ENCODE data around the gene UGT1A10.

UGT1A10 gene

DNA sequence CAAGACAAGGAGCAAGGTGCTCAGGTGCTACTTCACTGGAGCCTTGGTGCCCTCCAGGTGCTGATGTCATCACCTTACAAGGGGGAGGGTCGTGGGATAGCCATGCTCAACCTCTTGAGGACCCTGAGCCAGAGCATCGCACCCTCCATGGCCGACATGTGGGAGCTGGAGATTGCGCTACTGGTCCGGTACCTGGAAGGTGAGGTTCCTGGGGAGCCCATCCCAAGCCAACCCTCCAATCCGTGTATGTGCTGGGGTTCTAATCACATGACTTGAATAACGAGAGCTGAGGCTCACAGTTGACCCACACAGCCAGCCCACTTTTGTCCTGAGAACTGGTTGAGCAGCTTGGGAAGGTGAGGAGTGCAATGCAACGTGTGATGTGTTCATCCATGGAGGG, 167.7 kb downstream of the UGT1A10 start:
- Mint-ChIP-seq H3K9me3 (peaks cover 5% of the 10 kb centered on the region), H3K4me1 (no peaks in the 10 kb centered on the region), H3K4me3 (no peak overlapping the region), H3K27me3 (ENCODE audit: low read depth, poor library complexity) (peaks cover 24% of the 10 kb centered on the region), H3K36me3 (ENCODE audit: low read depth) (no peaks in the 10 kb centered on the region), H3K27ac (no peak overlapping the region)
- no peak for DNase-seq
- TF ChIP-seq, protein P1, sequence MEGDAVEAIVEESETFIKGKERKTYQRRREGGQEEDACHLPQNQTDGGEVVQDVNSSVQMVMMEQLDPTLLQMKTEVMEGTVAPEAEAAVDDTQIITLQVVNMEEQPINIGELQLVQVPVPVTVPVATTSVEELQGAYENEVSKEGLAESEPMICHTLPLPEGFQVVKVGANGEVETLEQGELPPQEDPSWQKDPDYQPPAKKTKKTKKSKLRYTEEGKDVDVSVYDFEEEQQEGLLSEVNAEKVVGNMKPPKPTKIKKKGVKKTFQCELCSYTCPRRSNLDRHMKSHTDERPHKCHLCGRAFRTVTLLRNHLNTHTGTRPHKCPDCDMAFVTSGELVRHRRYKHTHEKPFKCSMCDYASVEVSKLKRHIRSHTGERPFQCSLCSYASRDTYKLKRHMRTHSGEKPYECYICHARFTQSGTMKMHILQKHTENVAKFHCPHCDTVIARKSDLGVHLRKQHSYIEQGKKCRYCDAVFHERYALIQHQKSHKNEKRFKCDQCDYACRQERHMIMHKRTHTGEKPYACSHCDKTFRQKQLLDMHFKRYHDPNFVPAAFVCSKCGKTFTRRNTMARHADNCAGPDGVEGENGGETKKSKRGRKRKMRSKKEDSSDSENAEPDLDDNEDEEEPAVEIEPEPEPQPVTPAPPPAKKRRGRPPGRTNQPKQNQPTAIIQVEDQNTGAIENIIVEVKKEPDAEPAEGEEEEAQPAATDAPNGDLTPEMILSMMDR (IDR thresholded peaks at IDR 0.05) = no peak

GRCh38 chr2:233807215-233807865, 171.1 kb downstream of the UGT1A10 start:
- no peak for DNase-seq
- TF ChIP-seq, protein P1 (IDR thresholded peaks at IDR 0.05) = no peak
- Mint-ChIP-seq H3K36me3 (ENCODE audit: low read depth) (no peaks in the 10 kb centered on the region), H3K27ac (no peak overlapping the region), H3K9me3 (no peaks in the 10 kb centered on the region), H3K4me3 (no peak overlapping the region), H3K27me3 (ENCODE audit: low read depth, poor library complexity) (peaks cover 26% of the 10 kb centered on the region), H3K4me1 (no peaks in the 10 kb centered on the region)

DNA sequence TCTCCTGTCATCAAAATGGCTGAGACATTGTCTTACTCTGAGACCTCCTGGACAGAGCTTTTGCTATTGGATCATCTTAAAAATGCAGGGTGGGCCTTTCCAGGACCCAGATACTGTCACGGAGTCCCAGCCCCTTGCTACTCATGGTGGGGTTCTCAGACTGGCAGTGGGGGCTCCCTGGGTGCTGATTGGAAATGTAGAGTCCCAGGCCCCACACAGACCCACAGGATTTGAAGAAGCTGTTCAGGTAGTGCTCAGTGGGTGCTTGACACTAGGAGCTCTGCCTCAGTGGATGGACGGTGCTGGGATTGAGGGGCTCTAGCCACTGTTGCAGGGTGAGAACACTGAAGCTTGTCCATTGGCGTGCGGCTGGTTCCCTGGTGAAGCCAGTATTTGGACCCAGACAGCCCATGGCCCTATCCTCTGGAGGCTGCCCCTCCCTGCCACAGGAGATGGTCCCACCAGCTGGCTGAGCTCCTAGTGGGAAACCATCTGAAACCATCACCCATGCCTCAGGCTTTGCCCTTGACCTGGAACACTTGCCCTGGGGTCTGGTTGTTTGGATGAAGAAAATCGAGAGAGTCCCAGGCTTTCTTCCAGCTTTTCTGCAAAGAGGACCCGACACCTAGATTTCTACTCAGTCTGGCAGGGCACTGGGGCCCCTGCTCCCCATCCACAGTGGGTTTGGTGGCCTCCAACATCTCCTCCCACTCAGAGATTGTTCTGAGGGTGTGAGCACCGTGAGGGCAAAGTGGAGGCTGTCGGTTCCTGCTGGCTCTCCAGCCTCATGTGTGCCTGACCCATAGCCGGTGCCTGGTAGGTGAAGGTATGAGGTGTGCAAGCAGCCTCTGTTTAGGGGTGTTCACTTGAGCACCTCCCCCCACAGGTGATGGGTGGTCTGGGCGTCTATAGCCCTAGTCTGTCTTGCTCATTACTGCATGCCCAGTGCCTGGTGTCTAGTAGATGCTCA, 172.0 kb downstream of the UGT1A10 start:
- no peak for DNase-seq
- TF ChIP-seq, protein P1 (IDR thresholded peaks at IDR 0.05) = no peak
- Mint-ChIP-seq H3K27ac (no peak overlapping the region), H3K4me1 (no peaks in the 10 kb centered on the region), H3K9me3 (no peaks in the 10 kb centered on the region), H3K36me3 (ENCODE audit: low read depth) (no peaks in the 10 kb centered on the region), H3K27me3 (ENCODE audit: low read depth, poor library complexity) (peaks cover 29% of the 10 kb centered on the region), H3K4me3 (no peak overlapping the region)

DNA sequence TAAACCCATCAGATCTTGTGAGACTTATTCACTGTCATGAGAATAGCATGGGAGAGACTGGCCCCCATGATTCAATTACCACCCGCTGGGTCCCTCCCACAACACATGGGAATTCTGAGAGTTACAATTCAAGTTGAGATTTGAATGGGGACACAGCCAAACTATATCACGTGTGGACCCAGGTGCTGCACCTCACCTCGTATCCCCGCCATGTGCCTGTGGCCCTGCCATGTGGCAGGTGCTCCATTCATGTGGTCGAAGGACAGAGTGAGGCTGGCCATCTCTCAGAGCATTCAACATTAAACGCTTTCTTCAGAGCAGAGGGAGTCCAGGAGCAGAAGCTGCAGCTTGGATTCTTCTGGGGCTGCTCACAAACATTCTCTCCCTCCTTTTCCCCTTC, 174.1 kb downstream of the UGT1A10 start:
- Mint-ChIP-seq H3K36me3 (ENCODE audit: low read depth) (no peaks in the 10 kb centered on the region), H3K27ac (no peak overlapping the region), H3K27me3 (ENCODE audit: low read depth, poor library complexity) (peaks cover 34% of the 10 kb centered on the region), H3K4me3 (no peak overlapping the region), H3K4me1 (peaks cover 7% of the 10 kb centered on the region), H3K9me3 (no peaks in the 10 kb centered on the region)
- TF ChIP-seq, protein P1 (IDR thresholded peaks at IDR 0.05) = no peak
- no peak for DNase-seq

DNA sequence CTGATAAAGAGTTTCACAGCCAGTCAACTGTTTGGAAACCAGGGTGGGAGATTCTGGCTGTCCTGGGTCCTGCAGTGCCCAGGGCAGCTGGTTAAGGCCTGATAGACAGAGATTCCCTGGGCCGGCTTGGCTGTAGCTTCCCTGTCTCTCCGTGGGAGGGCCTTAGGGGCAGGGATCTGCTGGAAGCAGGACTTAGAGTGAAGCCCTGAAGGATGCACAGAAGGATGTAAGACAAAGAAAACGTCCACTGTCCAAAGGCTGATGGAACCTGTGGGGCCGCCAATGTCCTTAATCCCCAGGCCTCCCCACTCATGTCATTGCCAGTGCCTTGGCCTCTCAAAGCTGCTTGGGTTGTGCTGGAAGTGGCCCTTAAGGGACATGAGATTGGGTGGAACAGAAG, 174.8 kb downstream of the UGT1A10 start:
- peaks cover 30% of the 10 kb centered on the region for H3K27me3 Mint-ChIP-seq (ENCODE audit: low read depth, poor library complexity)
- no peaks in the 10 kb centered on the region for H3K9me3 Mint-ChIP-seq
- no peak for DNase-seq
- H3K27ac Mint-ChIP-seq = no peak overlapping the region
- no peaks in the 10 kb centered on the region for H3K36me3 Mint-ChIP-seq (ENCODE audit: low read depth)
- no peak overlapping the region for H3K4me3 Mint-ChIP-seq
- TF ChIP-seq, protein P1 (IDR thresholded peaks at IDR 0.05) = no peak
- H3K4me1 Mint-ChIP-seq = peaks cover 7% of the 10 kb centered on the region
